HG02938 (cell line): ENCODE data around the gene ZBED4.

Source experiments
- ATAC-seq: cut with Tn5 transposase; IDR thresholded peaks from one replicate; pipeline ENCODE4 v1.9.1; 2021; ENCODE audit warnings: mild to moderate bottlenecking, moderate library complexity; ENCODE audit not compliant: unreplicated experiment

ZBED4 gene

GRCh38 chr22:49934160-49934890 is 80.7 kb downstream of the ZBED4 start:
- no peak for ATAC-seq

- no peak for ATAC-seq
Observed at GRCh38 chr22:49934891-49935557, 81.4 kb downstream of the ZBED4 start.

- ATAC-seq: no peak
Observed at GRCh38 chr22:49935561-49935960, 81.9 kb downstream of the ZBED4 start.

- ATAC-seq: no peak
Observed at GRCh38 chr22:49936018-49936972, 82.7 kb downstream of the ZBED4 start.

- no peak for ATAC-seq
Observed at GRCh38 chr22:49936973-49937757, 83.5 kb downstream of the ZBED4 start.

- no peak for ATAC-seq
Observed at GRCh38 chr22:49937758-49938564, 84.3 kb downstream of the ZBED4 start.

GRCh38 chr22:49938565-49939136 is 85.0 kb downstream of the ZBED4 start:
- ATAC-seq: no peak
